Transverse colon (tissue), 4 donors: ENCODE results near the gene DHRS9. TPM values are rescaled to one million over a fixed set of nuclear protein-coding genes. Genes with fewer than 3 reads are reported as not detected.

Experiments used
- DNase-seq: peaks from one replicate; pipeline ENCODE4 v3.0.0-alpha.2; 2019
- H3K27ac ChIP-seq, 4 donors: fragments of 200-600 bp; sonication (generic); 2 replicates each; pipeline ENCODE4 v1.5.1; 2016 to 2018; ENCODE audit warnings: inconsistent platforms in 4 of 4
- H3K27me3 ChIP-seq: fragments of 200-600 bp; sonication (generic); 2 replicates; pipeline ENCODE4 v1.5.1; 2017; ENCODE audit warnings: inconsistent platforms
- H3K36me3 ChIP-seq, 4 donors: fragments of 200-600 bp; sonication (generic); 2 replicates each; pipeline ENCODE4 v1.5.1; 2017 to 2019; ENCODE audit warnings: inconsistent platforms in 4 of 4
- H3K4me1 ChIP-seq, 4 donors: fragments of 200-600 bp; sonication (generic); 2 replicates each; pipeline ENCODE4 v1.5.1; 2017 to 2020; ENCODE audit warnings: inconsistent platforms in 4 of 4
- H3K4me3 ChIP-seq, 4 donors: fragments of 200-600 bp; sonication (generic); 1 replicate in 1 of 4; 2 replicates in 3 of 4; pipeline versions ENCODE4 v1.5.1 to v1.6.1; 2017 to 2019; ENCODE audit warnings: inconsistent platforms in 4 of 4
- H3K9me3 ChIP-seq, 2 donors: fragments of 200-600 bp; sonication (generic); 2 replicates each; pipeline ENCODE4 v1.5.1; 2017 to 2019; ENCODE audit warnings: inconsistent platforms in 2 of 2
- EP300 ChIP-seq: sonication (generic); formaldehyde crosslinking; IDR thresholded peaks from one replicate; pipeline ENCODE4 v1.6.1; 2017; ENCODE audit warnings: antibody characterized with exemption, low read depth
- POLR2A ChIP-seq: fragments of 450-650 bp; IDR thresholded peaks from one replicate; pipeline ENCODE4 v1.6.1; 2016; ENCODE audit warnings: antibody characterized with exemption, mild to moderate bottlenecking, moderate library complexity
- POLR2AphosphoS5 ChIP-seq, 3 donors: sonication (generic); formaldehyde crosslinking; IDR thresholded peaks; one replicate each; pipeline ENCODE4 v1.6.1; 2016; ENCODE audit warnings: antibody characterized with exemption in 3 of 3
- WGBS, 2 donors: methylation state at CpG; one replicate each; pipeline ENCODE4 v1.1.5; 2018; ENCODE audit warnings: low coverage in 1 of 2; 5-methylcytosine and 5-hydroxymethylcytosine counted together
- in situ Hi-C, 4 donors: fragments of 200-750 bp; cut with MboI; loops; one replicate each; pipeline versions ENCODE4 v1.15.0 to v1.15.1; 2017; ENCODE audit warnings: low sequenced_read_pairs in 3 of 4, low pct_ligation_motif_present in 1 of 4, low pct_unique_long_range_greater_than_20kb in 1 of 4
- intact Hi-C: fragments of 100-400 bp; cut with DNase I; formaldehyde crosslinking; loops from one replicate; pipeline ENCODE4 v1.15.1; 2023; ENCODE audit warnings: low total_unique reads
- total RNA-seq, 4 donors: library from RNA; depleted of rRNA; stranded (reverse); fragments of >200 nt; gene quantifications; one replicate each; pipeline ENCODE4 v1.1.0, GENCODE V29; 2016
- TF ChIP-seq, protein P1 (sequence below), 5 experiments: fragments of 200-600 bp in 3 of 5; fragments of 450-650 bp in 2 of 5; sonication (generic) in 3 of 5; IDR thresholded peaks; 1 replicate in 2 of 5; 2 replicates in 3 of 5; pipeline ENCODE4 v1.5.1; 2016 to 2017; ENCODE audit warnings: antibody characterized with exemption in 5 of 5, inconsistent platforms in 3 of 5, mild to moderate bottlenecking in 2 of 5, moderate library complexity in 1 of 5

Gene DHRS9
- total RNA-seq, 4 donors from 2014 or later, result 20.9 to 257 (median 153) TPM

DNA sequence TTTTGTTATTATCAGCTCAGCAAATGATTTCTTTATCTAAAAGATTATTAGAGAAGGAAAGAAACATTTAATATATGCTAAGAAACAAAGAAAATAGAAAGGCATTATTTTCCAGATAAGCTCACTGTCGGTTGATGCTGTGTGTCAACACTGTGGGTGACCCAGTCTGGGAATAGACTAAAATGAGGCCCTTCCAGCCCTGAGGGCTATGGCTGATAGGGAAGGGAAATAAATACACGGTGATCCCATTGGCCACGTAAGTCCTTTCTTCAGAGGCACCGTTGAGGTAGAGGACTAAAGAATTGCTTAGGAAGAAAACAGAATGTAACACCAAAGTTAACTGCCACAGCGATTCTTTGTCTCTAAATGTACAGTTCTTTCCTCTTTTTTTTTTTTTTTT lies 40.0 kb upstream of the DHRS9 start:
- 77 to 89% methylated on average over 5 of the region's 5 CpGs for WGBS, 2 donors
- Histone ChIP-seq H3K4me3 (no peak overlapping the region), H3K27ac (no peak overlapping the region), H3K9me3 (no peaks in the 10 kb centered on the region), H3K36me3 (no peaks in the 10 kb centered on the region), H3K4me1 (no peaks in the 10 kb centered on the region), H3K27me3 (no peaks in the 10 kb centered on the region)
- intact Hi-C loops, result no loop called here
- TF ChIP-seq POLR2AphosphoS5 (IDR thresholded peaks at IDR 0.05) (no peak), EP300 (no peak), POLR2A (no peak)
- TF ChIP-seq, protein P1, sequence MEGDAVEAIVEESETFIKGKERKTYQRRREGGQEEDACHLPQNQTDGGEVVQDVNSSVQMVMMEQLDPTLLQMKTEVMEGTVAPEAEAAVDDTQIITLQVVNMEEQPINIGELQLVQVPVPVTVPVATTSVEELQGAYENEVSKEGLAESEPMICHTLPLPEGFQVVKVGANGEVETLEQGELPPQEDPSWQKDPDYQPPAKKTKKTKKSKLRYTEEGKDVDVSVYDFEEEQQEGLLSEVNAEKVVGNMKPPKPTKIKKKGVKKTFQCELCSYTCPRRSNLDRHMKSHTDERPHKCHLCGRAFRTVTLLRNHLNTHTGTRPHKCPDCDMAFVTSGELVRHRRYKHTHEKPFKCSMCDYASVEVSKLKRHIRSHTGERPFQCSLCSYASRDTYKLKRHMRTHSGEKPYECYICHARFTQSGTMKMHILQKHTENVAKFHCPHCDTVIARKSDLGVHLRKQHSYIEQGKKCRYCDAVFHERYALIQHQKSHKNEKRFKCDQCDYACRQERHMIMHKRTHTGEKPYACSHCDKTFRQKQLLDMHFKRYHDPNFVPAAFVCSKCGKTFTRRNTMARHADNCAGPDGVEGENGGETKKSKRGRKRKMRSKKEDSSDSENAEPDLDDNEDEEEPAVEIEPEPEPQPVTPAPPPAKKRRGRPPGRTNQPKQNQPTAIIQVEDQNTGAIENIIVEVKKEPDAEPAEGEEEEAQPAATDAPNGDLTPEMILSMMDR (IDR thresholded peaks at IDR 0.05), result no peak
- in situ Hi-C loops, result no loop called here
- DNase-seq, result no peak

DNA sequence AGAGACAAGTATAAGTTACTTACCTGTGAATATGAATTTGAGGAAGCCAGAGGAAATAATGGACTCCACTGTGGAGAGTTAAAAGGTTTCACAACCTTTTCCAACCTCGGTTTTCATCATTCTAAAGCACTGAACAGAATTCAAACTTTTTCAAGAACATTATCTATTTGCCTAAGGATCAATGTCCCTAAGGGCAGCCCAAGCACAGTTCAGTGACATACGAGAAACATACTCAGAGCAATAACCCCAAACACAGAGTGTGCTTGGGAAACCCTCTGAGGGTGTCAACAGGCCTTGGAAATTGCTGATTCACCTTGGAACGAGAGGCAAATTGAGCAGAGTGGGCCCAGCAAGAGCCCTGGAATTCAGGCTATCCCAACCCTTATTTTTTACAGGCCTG lies 38.2 kb upstream of the DHRS9 start, which contains the start of gene ABCB11:
Gene ABCB11, minus strand, starts transcription at position 123 of the 400 bp plus-strand sequence. CDS start 13,199 bp downstream, outside the sequence.
- intact Hi-C loops, result no loop called here
- Histone ChIP-seq H3K4me3 (no peak within 1 kb of the TSS), H3K4me1 (peaks cover 0 to 8% (median 4%) of the 10 kb centered on the region in 4 donors), H3K27ac (no peak within 1 kb of the TSS), H3K27me3 (no peaks in the 10 kb centered on the region), H3K36me3 (no peaks in the 10 kb centered on the region), H3K9me3 (no peaks in the 10 kb centered on the region)
- TF ChIP-seq POLR2AphosphoS5 (IDR thresholded peaks at IDR 0.05) (no peak), POLR2A (no peak), EP300 (no peak)
- TF ChIP-seq, protein P1 (IDR thresholded peaks at IDR 0.05), result no peak
- in situ Hi-C loops, result no loop called here
- no peak for DNase-seq
- 70 to 72% methylated on average over 2 to 3 of the region's 3 CpGs for WGBS, 2 donors

DNA sequence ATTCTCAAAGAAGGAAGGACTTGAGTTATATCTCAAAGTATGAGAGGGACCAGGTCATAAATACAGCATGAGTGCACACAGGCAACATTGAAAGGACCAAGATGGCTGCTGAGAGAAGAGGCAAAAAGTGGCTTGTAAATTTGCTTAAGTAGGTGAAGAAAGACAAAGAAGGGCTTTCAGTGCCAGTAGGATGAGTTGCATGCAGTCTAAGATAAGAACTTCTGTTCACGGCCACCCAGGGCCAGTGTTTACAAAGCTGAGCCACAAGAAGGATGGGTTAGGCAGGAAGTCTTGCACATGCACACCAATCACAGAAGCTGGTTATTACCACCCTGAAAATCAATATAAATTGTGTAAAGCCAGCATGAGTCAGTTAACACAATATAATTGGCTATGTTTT lies 35.1 kb upstream of the DHRS9 start:
- intact Hi-C loops (no loop called here), in situ Hi-C loops (no loop called here)
- TF ChIP-seq, protein P1 (IDR thresholded peaks at IDR 0.05), result no peak
- no peak for TF ChIP-seq POLR2AphosphoS5 (IDR thresholded peaks at IDR 0.05)
- Histone ChIP-seq H3K27me3 (no peaks in the 10 kb centered on the region), H3K36me3 (no peaks in the 10 kb centered on the region), H3K27ac (peak overlapping the region; percentile 37 to 55 (median 46)), H3K4me1 (peaks cover 0 to 14% (median 6%) of the 10 kb centered on the region in 4 donors), H3K9me3 (no peaks in the 10 kb centered on the region), H3K4me3 (no peak overlapping the region)
- peak; percentile 32 for DNase-seq
- 0 to 27% methylated on average over 1 of the region's 1 CpG for WGBS, 2 donors

DNA sequence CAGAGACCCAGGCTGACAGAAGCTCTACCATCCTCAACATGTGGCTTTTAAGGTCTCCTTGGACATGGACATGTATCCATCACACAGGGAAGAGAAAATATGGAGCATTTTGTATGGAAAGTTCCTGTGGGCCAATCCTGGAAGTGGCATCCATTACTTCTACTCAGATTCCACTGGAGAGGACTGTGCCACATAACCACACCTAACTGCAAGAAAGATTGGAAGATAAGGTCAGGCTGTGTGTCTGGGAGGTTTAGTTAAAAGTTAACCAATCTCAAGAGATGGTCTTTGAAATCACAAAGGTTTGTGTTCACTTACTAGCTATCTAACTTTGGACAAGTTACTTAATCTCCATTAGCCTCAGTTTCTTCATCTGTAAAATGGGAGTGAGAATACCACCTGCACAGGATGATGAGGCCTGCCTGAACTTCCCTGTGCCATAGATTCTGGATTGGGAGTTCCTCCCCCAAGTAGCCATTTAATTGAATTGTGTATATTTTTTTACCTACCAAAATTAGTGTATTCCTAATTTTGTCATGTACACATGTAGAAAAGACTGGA lies 34.3 kb upstream of the DHRS9 start:
- Histone ChIP-seq H3K4me1 (peaks cover 0 to 14% (median 6%) of the 10 kb centered on the region in 4 donors), H3K36me3 (no peaks in the 10 kb centered on the region), H3K9me3 (no peaks in the 10 kb centered on the region), H3K27me3 (no peaks in the 10 kb centered on the region), H3K27ac (peak overlapping the region; percentile 29 to 48 (median 40)), H3K4me3 (no peak overlapping the region)
- no peak for TF ChIP-seq POLR2AphosphoS5 (IDR thresholded peaks at IDR 0.05)
- DNase-seq, result no peak
- in situ Hi-C loops, result no loop called here
- intact Hi-C loops, result no loop called here

DNA sequence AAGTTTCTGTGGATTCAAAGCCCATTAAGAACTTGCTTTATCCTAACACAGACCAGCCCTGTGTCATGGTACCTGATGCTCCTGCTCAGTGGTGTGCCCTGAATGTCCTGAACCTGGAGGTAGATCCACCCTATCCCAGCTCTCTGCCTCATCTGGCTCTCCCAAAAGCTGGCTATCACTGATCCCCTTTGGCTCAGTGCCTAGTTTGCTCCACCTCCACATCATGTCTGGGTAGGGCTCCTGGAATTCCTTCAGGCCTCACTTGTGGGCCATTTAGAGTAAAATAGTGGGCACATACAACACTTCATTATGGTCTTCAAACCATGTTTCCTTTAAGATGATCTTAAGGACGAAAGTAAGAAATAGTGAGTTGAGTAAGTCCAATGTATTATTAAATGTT lies 33.5 kb upstream of the DHRS9 start:
- Histone ChIP-seq H3K4me1 (peaks cover 0 to 14% (median 6%) of the 10 kb centered on the region in 4 donors), H3K9me3 (no peaks in the 10 kb centered on the region), H3K4me3 (no peak overlapping the region), H3K27me3 (no peaks in the 10 kb centered on the region), H3K27ac (no peak overlapping the region), H3K36me3 (no peaks in the 10 kb centered on the region)
- intact Hi-C loops, result no loop called here
- 90 to 100% methylated on average over 1 of the region's 1 CpG for WGBS, 2 donors
- no peak for DNase-seq
- TF ChIP-seq POLR2AphosphoS5 (IDR thresholded peaks at IDR 0.05), result no peak
- TF ChIP-seq, protein P1 (IDR thresholded peaks at IDR 0.05), result no peak
- TF ChIP-seq POLR2A, result no peak
- no peak for TF ChIP-seq EP300
- in situ Hi-C loops, result no loop called here
